IMR-90 (cell line): Measurements from ENCODE around the gene CHD3. TPM values are rescaled to one million over a fixed set of nuclear protein-coding genes. Genes with fewer than 3 reads are reported as not detected.

ENCODE experiments used
- ATAC-seq: fragments of 200-7000 bp; cut with Tn5 transposase; 2 replicates; pipeline ENCODE4 v1.9.1; 2020; ENCODE audit warnings: low read depth, mild to moderate bottlenecking, moderate library complexity
- BruUV-seq: library from RNA; stranded (reverse); fragments of 400-500 nt; replicated peaks from 2 replicates; lab custom pipeline; 2021; lab: Mats Ljungman, UMichigan
- CTCF ChIA-PET: fragments of 300-600 bp; formaldehyde crosslinking; extraction: SDS; loops from one replicate; lab custom pipeline; 2021; ENCODE audit warnings: antibody characterized with exemption; lab: Yijun Ruan, JAX
- POLR2A ChIA-PET: fragments of 300-600 bp; sonication (Branson Sonifier 250); formaldehyde crosslinking; loops from one replicate; lab custom pipeline; 2022; ENCODE audit warnings: antibody characterized with exemption; ENCODE audit not compliant: unreplicated experiment; lab: Charles Lee
- DNase-seq: peaks from one replicate; pipeline ENCODE4 v3.0.0; 2013
- H2AFZ ChIP-seq: replicated peaks from 2 replicates; pipeline ENCODE3; 2013; ENCODE audit warnings: low read length, mild to moderate bottlenecking; ENCODE audit not compliant: poor library complexity
- H2AK5ac ChIP-seq: 2 replicates; pipeline ENCODE4 v1.6.1; 2013; ENCODE audit warnings: low read depth, low read length, inconsistent platforms
- H2AK9ac ChIP-seq: replicated peaks from 2 replicates; pipeline ENCODE3; 2013; ENCODE audit warnings: mild to moderate bottlenecking, low read depth, low read length, moderate library complexity; ENCODE audit not compliant: poor library complexity
- H2BK120ac ChIP-seq: 2 replicates; pipeline ENCODE4 v1.6.1; 2013; ENCODE audit warnings: low read depth, low read length, inconsistent platforms
- H2BK15ac ChIP-seq: 3 replicates; pipeline ENCODE4 v1.6.1; 2013; ENCODE audit warnings: low read depth, low read length, inconsistent platforms
- H2BK20ac ChIP-seq: 2 replicates; pipeline ENCODE4 v1.6.1; 2013; ENCODE audit warnings: low read depth, mild to moderate bottlenecking, inconsistent platforms, low read length, moderate library complexity
- H2BK5ac ChIP-seq: 2 replicates; pipeline ENCODE4 v1.6.1; 2013; ENCODE audit warnings: mild to moderate bottlenecking, low read depth, low read length, inconsistent platforms; ENCODE audit not compliant: poor library complexity, severe bottlenecking
- H3K14ac ChIP-seq: replicated peaks from 2 replicates; pipeline ENCODE4 v1.6.1; 2013; ENCODE audit warnings: low read depth, low read length, inconsistent platforms
- H3K18ac ChIP-seq: 2 replicates; pipeline ENCODE4 v1.6.1; 2013; ENCODE audit warnings: low read depth, low read length, control low read depth
- H3K23ac ChIP-seq: 2 replicates; pipeline ENCODE4 v1.6.1; 2013; ENCODE audit warnings: low read depth, low read length, inconsistent platforms
- H3K27ac ChIP-seq: 2 replicates; pipeline ENCODE4 v1.5.1; 2013; ENCODE audit warnings: mild to moderate bottlenecking, control low read depth, low read length; ENCODE audit not compliant: insufficient read depth
- H3K27me3 ChIP-seq: 2 replicates; pipeline ENCODE4 v1.6.1; 2013; ENCODE audit warnings: low read length; ENCODE audit not compliant: control insufficient read depth, insufficient read depth
- H3K36me3 ChIP-seq: 2 replicates; pipeline ENCODE4 v1.6.1; 2013; ENCODE audit warnings: low read length, mixed read lengths; ENCODE audit not compliant: control insufficient read depth, insufficient read depth
- H3K4ac ChIP-seq: 2 replicates; pipeline ENCODE4 v1.6.1; 2013; ENCODE audit warnings: low read depth, low read length, inconsistent platforms
- H3K4me1 ChIP-seq: 2 replicates; pipeline ENCODE4 v1.6.1; 2013; ENCODE audit warnings: low read length, mixed read lengths; ENCODE audit not compliant: control insufficient read depth, insufficient read depth
- H3K4me2 ChIP-seq: 2 replicates; pipeline ENCODE4 v1.6.1; 2013; ENCODE audit warnings: low read depth, mild to moderate bottlenecking, control low read depth, low read length, moderate library complexity
- H3K4me3 ChIP-seq: 2 replicates; pipeline ENCODE4 v1.5.1; 2013; ENCODE audit warnings: low read depth, mild to moderate bottlenecking, control low read depth, low read length, moderate library complexity; ENCODE audit not compliant: insufficient read depth
- H3K56ac ChIP-seq: 2 replicates; pipeline ENCODE4 v1.6.1; 2013; ENCODE audit warnings: low read length, inconsistent platforms; ENCODE audit not compliant: insufficient read depth; ENCODE audit errors: extremely low read depth
- H3K79me1 ChIP-seq, 2 experiments: 2 replicates each; pipeline ENCODE4 v1.6.1; 2013; ENCODE audit warnings: low read length in 2 of 2, inconsistent platforms in 1 of 2, low read depth in 1 of 2
- H3K9ac ChIP-seq: 2 replicates; pipeline ENCODE4 v1.6.1; 2013; ENCODE audit warnings: low read depth, low read length, control low read depth
- H3K9me1 ChIP-seq: 2 replicates; pipeline ENCODE4 v1.6.1; 2013; ENCODE audit warnings: low read length, inconsistent platforms; ENCODE audit not compliant: insufficient read depth
- H3K9me3 ChIP-seq: 2 replicates; pipeline ENCODE4 v1.6.1; 2013; ENCODE audit warnings: low read length; ENCODE audit not compliant: control insufficient read depth, insufficient read depth
- H4K20me1 ChIP-seq: 2 replicates; pipeline ENCODE4 v1.6.1; 2013; ENCODE audit warnings: low read length, inconsistent platforms; ENCODE audit not compliant: insufficient read depth
- H4K5ac ChIP-seq: 2 replicates; pipeline ENCODE4 v1.6.1; 2013; ENCODE audit warnings: mild to moderate bottlenecking, low read depth, low read length, control low read depth
- H4K8ac ChIP-seq, 2 experiments: 2 replicates each; pipeline ENCODE4 v1.6.1; 2013; ENCODE audit warnings: low read depth in 2 of 2, low read length in 2 of 2, control low read depth in 1 of 2, inconsistent platforms in 1 of 2
- H4K91ac ChIP-seq: 2 replicates; pipeline ENCODE4 v1.6.1; 2013; ENCODE audit warnings: low read depth, low read length, inconsistent platforms; ENCODE audit not compliant: insufficient read depth
- BHLHE40 ChIP-seq: fragments of 150-350 bp; IDR thresholded peaks from 2 replicates; pipeline ENCODE4 v1.6.1; 2016; ENCODE audit warnings: mild to moderate bottlenecking, low read depth, low read length
- CTCF ChIP-seq: conservative IDR thresholded peaks from 2 replicates; pipeline ENCODE4 v1.5.1; 2012; ENCODE audit warnings: mild to moderate bottlenecking, low read depth, low read length, improper control_type of control experiment
- FOS ChIP-seq: fragments of 150-350 bp; IDR thresholded peaks from 2 replicates; pipeline ENCODE4 v1.6.1; 2016; ENCODE audit warnings: low read depth, low read length
- RAD21 ChIP-seq: IDR thresholded peaks from 2 replicates; pipeline ENCODE4 v1.6.1; 2012; ENCODE audit warnings: low read length, improper control_type of control experiment
- SMC3 ChIP-seq: fragments of 150-350 bp; IDR thresholded peaks from 2 replicates; pipeline ENCODE4 v1.6.1; 2016; ENCODE audit warnings: low read depth, mild to moderate bottlenecking, antibody characterized with exemption, low read length, moderate library complexity
- WGBS, 2 experiments: methylation state at CpG; one replicate each; pipeline versions ENCODE4 v1.1.5 to v1.1.7; 2013; ENCODE audit warnings: missing lambda C conversion rate in 2 of 2; ENCODE audit not compliant: insufficient read length in 1 of 2; ENCODE audit errors: extremely low coverage in 2 of 2; 5-methylcytosine and 5-hydroxymethylcytosine counted together
- dilution Hi-C: fragments of 300-500 bp; cut with HindIII; formaldehyde crosslinking; loops from one replicate; pipeline ENCODE4 v1.14.3; 2018; ENCODE audit warnings: low sequenced_read_pairs; ENCODE audit not compliant: unreplicated experiment
- in situ Hi-C: fragments of 300-500 bp; cut with MboI; formaldehyde crosslinking; loops from 3 replicates; pipeline ENCODE4 v1.14.3; 2019; ENCODE audit warnings: low sequenced_read_pairs, inconsistent platforms, mixed read lengths
- intact Hi-C: fragments of 100-400 bp; cut with micrococcal nuclease; formaldehyde crosslinking; loops from 2 replicates; pipeline ENCODE4 v1.10.0; 2022
- polyA plus RNA-seq, 3 experiments: library from polyadenylated mRNA; depleted of rRNA; stranded (reverse); fragments of >200 nt; gene quantifications; 2 replicates each; pipeline ENCODE4 v1.2.3, GENCODE V29; 2012; ENCODE audit warnings: low replicate concordance in 1 of 3
- total RNA-seq: library from RNA; depleted of rRNA; stranded (reverse); fragments of >200 nt; gene quantifications from 2 replicates; pipeline ENCODE4 v1.2.3, GENCODE V29; 2012
- TF ChIP-seq, protein P1 (sequence below): fragments of 150-350 bp; IDR thresholded peaks from 2 replicates; pipeline ENCODE4 v1.6.1; 2017; ENCODE audit warnings: mild to moderate bottlenecking, antibody characterized with exemption, low read length, low read depth

Gene CHD3
- total and polyA plus RNA-seq, 2 of the 4 experiments (the other 2 are of a cell fraction): 65.4 to 78.1 TPM

DNA sequence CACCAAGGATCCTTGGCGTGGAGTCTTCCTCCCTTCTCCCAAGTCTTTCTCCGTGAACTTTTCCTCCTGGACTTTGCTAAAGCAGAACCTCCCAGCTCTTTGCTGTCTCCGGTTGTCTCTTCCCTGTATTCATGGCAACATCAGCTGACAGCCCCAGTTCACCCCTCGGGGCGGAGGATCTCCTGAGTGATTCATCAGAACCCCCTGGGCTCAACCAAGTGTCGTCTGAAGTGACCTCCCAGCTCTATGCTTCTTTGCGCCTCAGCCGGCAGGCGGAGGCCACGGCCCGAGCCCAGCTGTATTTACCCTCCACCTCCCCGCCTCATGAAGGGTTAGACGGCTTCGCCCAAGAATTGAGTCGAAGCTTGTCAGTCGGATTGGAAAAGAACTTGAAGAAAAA is 44.4 kb downstream of the CHD3 start:
- Histone ChIP-seq H3K36me3 (peaks cover 8% of the 10 kb centered on the region), H3K4me1 (peaks cover 7% of the 10 kb centered on the region; the same call in 1 of the 2 replicates), H3K9me3 (no peaks in the 10 kb centered on the region), H2AK5ac (peak overlapping the region; percentile 94), H2AK9ac (peak overlapping the region; percentile 97), H4K5ac (no peak overlapping the region), H2BK20ac (no peak overlapping the region), H3K79me1 (peaks cover 38 to 67% of the 10 kb centered on the region in 2 experiments), H2BK5ac (peak overlapping the region; percentile 82), H3K27ac (peak overlapping the region; percentile 90), H3K9me1 (peaks cover 10% of the 10 kb centered on the region), H2BK15ac (no peak overlapping the region), H3K9ac (peak overlapping the region; percentile 94), H4K91ac (peak overlapping the region; percentile 95), H3K27me3 (no peaks in the 10 kb centered on the region), H3K23ac (peak overlapping the region; percentile 97), H3K14ac (peak overlapping the region; percentile 99), H3K4me2 (peak overlapping the region; percentile 95), H2AFZ (peak overlapping the region; percentile 97), H3K4ac (peak overlapping the region; percentile 96), H2BK120ac (peak overlapping the region; percentile 78; the same call in 1 of the 2 replicates), H4K8ac (peak overlapping the region; percentile 78 to 95; a peak in 2 of 4 replicates), H3K56ac (peak overlapping the region; percentile 86), H4K20me1 (no peaks in the 10 kb centered on the region; the same call in 1 of the 2 replicates), H3K18ac (no peak overlapping the region), H3K4me3 (peak overlapping the region; percentile 80)
- BruUV-seq: no TSS peak
- ChIA-PET POLR2A (interaction anchor here (1.5 kb wide), 1 partner anchor 17 kb away, joined by 6 read pairs; the partner anchor contains the start of gene RNF227), CTCF (interaction anchor here (0.5 to 1.9 kb wide), 6 partner anchors 9 to 1940 kb away, joined by 3 to 6 read pairs (median 3); no protein-coding TSS in a partner anchor)
- in situ Hi-C loops: no loop called here
- peak; percentile 16 for ATAC-seq
- 5% methylated on average over 4 of the region's 16 CpGs; no CpG with 5 or more reads in 1 of the 2 experiments for WGBS, 2 experiments
- DNase-seq: peak; percentile 61
- dilution Hi-C loops: no loop called here
- intact Hi-C loops: loop anchor here (1.0 to 5.0 kb wide), 3 partner anchors 18 to 124 kb away; no protein-coding TSS in a partner anchor
- TF ChIP-seq FOS (peak; percentile 27; the same call in 1 of the 2 replicates), RAD21 (peak; percentile 19; the same call in 1 of the 2 replicates), SMC3 (peak; percentile 30; the same call in 1 of the 2 replicates), BHLHE40 (no peak), CTCF (peak; percentile 35)
- TF ChIP-seq, protein P1, sequence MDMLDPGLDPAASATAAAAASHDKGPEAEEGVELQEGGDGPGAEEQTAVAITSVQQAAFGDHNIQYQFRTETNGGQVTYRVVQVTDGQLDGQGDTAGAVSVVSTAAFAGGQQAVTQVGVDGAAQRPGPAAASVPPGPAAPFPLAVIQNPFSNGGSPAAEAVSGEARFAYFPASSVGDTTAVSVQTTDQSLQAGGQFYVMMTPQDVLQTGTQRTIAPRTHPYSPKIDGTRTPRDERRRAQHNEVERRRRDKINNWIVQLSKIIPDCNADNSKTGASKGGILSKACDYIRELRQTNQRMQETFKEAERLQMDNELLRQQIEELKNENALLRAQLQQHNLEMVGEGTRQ: 0 out of 2 replicates have a peak, but pooled peaks have one; percentile 11
